Measurements from ENCODE around the gene ELMOD1. TPM values are rescaled to one million over a fixed set of nuclear protein-coding genes. Genes with fewer than 3 reads are reported as not detected.

ELMOD1 gene
- total RNA-seq, 6 donors from 2014 or later, result 0.15 to 2.3 (median 0.81) TPM; not detected in 2

GRCh38 chr11:107707807-107708206 is 116.9 kb downstream of the ELMOD1 start:
- Histone ChIP-seq H3K9me3 (no peaks in the 10 kb centered on the region), H3K27ac (no peak overlapping the region), H3K4me3 (no peak overlapping the region), H3K4me1 (no peaks in the 10 kb centered on the region), H3K36me3 (no peaks in the 10 kb centered on the region), H3K27me3 (no peaks in the 10 kb centered on the region)
- DNase-seq (no peak), ATAC-seq (ENCODE audit: low FRiP score in 2 of 2) (no peak)
- WGBS, 2 donors, result 46 to 47% methylated on average over 4 of the region's 4 CpGs
- no peak for TF ChIP-seq CTCF (IDR thresholded peaks at IDR 0.05)

- no peaks in the 10 kb centered on the region for H3K36me3 ChIP-seq
- no peak overlapping the region for H3K27ac ChIP-seq
- no peaks in the 10 kb centered on the region for H3K4me1 ChIP-seq
- TF ChIP-seq POLR2AphosphoS5 (IDR thresholded peaks at IDR 0.05) (no peak), POLR2A (IDR thresholded peaks at IDR 0.05) (no peak), CTCF (IDR thresholded peaks at IDR 0.05) (no peak), EP300 (IDR thresholded peaks at IDR 0.05) (no peak)
- DNase-seq (no peak), ATAC-seq (ENCODE audit: low FRiP score in 2 of 2) (no peak)
- no peaks in the 10 kb centered on the region for H3K27me3 ChIP-seq
- no peak overlapping the region for H3K4me3 ChIP-seq
- no peaks in the 10 kb centered on the region for H3K9me3 ChIP-seq
- WGBS, 2 donors, result 71 to 79% methylated on average over 3 of the region's 3 CpGs
Measured at GRCh38 chr11:107708792-107709191, 117.8 kb downstream of the ELMOD1 start.

GRCh38 chr11:107710301-107710700 is 119.4 kb downstream of the ELMOD1 start:
- ATAC-seq (ENCODE audit: low FRiP score in 2 of 2), result no peak

GRCh38 chr11:107711861-107712755 is 121.2 kb downstream of the ELMOD1 start, which contains the start of gene SLN:
Gene SLN, minus strand, starts transcription at chr11:107712056.
- WGBS, 2 donors, result 73% methylated on average over 11 to 12 of the region's 12 CpGs
- no peaks in the 10 kb centered on the region for H3K36me3 ChIP-seq
- ATAC-seq (ENCODE audit: low FRiP score in 2 of 2) (no peak), DNase-seq (no peak)
- no peaks in the 10 kb centered on the region for H3K27me3 ChIP-seq
- TF ChIP-seq POLR2A (IDR thresholded peaks at IDR 0.05), result no peak
- no peak for TF ChIP-seq EP300 (IDR thresholded peaks at IDR 0.05)
- TF ChIP-seq CTCF (IDR thresholded peaks at IDR 0.05), result no peak
- TF ChIP-seq POLR2AphosphoS5 (IDR thresholded peaks at IDR 0.05), result no peak
- H3K4me1 ChIP-seq, result no peaks in the 10 kb centered on the region
- H3K4me3 ChIP-seq, result no peak within 1 kb of the TSS
- H3K9me3 ChIP-seq, result no peaks in the 10 kb centered on the region
- no peak within 1 kb of the TSS for H3K27ac ChIP-seq

More at GRCh38 chr11:107710301-107710700, 119.4 kb downstream of the ELMOD1 start:
- no peaks in the 10 kb centered on the region for H3K27me3 ChIP-seq
- TF ChIP-seq EP300 (IDR thresholded peaks at IDR 0.05) (no peak), CTCF (IDR thresholded peaks at IDR 0.05) (no peak), POLR2A (IDR thresholded peaks at IDR 0.05) (no peak), POLR2AphosphoS5 (IDR thresholded peaks at IDR 0.05) (no peak)
- no peak overlapping the region for H3K4me3 ChIP-seq
- WGBS, 2 donors, result 86 to 89% methylated on average over 1 of the region's 1 CpG
- H3K36me3 ChIP-seq, result no peaks in the 10 kb centered on the region
- H3K27ac ChIP-seq, result no peak overlapping the region
- H3K4me1 ChIP-seq, result no peaks in the 10 kb centered on the region
- no peaks in the 10 kb centered on the region for H3K9me3 ChIP-seq
- no peak for DNase-seq

- no peak for TF ChIP-seq POLR2AphosphoS5 (IDR thresholded peaks at IDR 0.05)
- no peak for TF ChIP-seq EP300 (IDR thresholded peaks at IDR 0.05)
- WGBS, 2 donors, result 32 to 58% methylated on average over 3 of the region's 3 CpGs
Measured at GRCh38 chr11:107713009-107713408, 122.1 kb downstream of the ELMOD1 start.

More at GRCh38 chr11:107713009-107713408, 122.1 kb downstream of the ELMOD1 start:
- H3K4me3 ChIP-seq, result no peak overlapping the region
- no peaks in the 10 kb centered on the region for H3K36me3 ChIP-seq
- H3K9me3 ChIP-seq, result no peaks in the 10 kb centered on the region
- ATAC-seq (ENCODE audit: low FRiP score in 2 of 2) (no peak), DNase-seq (no peak)
- H3K27ac ChIP-seq, result no peak overlapping the region
- H3K27me3 ChIP-seq, result no peaks in the 10 kb centered on the region
- H3K4me1 ChIP-seq, result no peaks in the 10 kb centered on the region

Other genes with a start within 250 kb of the ELMOD1 start
- 10 to 100 TPM; 12.8 to 37.7 (median 21.7) TPM for gene CWF19L2, start 133.3 kb upstream of the ELMOD1 start, total RNA-seq
- 10 to 100 TPM in 1 of 6 donors, 1 to 10 TPM in 5; 2.1 to 10.9 (median 6.5) TPM for gene ALKBH8, start 25.4 kb upstream of the ELMOD1 start, total RNA-seq
- 1 to 10 TPM in 1 of 6 donors, under 1 TPM in 1, not detected in 4; 0.97 to 1.6 TPM for gene SLN, start 120.9 kb downstream of the ELMOD1 start, total RNA-seq